A204.1 (cell line): ENCODE measurements around the gene LYRM4.

Experiments
- FAIRE-seq: peaks from 2 replicates; lab custom pipeline; 2012; peaks lifted over from hg19 to GRCh38; lab: Jason Lieb, UNC

The LYRM4 gene

DNA sequence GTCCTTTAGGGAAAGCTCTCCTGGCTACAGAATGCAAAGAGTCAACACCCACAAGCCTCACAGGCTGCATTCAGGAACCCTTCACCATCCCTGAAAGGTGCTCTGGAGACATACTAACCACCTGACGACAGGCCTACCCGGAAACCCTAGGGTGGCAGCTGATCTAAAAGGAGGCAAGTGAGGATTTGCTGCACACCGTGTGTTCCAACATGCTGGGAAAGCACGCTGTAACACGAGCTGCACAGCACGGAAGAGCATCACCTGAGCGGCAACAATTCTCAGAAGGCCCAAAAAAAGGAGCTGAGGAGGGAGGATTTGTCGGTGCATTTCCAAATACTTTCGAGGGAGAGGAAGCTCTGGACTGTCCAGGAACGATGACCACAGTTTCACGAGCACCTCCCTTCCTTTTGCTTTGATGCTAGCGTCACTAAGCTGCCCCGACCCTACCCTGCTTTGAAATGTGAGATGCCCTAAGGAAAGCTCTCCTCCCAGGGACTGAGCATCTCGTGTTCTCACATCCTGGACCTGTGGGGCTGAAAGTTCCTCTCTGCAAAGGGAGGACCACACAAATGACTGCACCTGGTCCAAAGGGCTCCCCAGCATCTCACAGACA lies 88.6 kb downstream of the LYRM4 start:
- FAIRE-seq, result no peak

DNA sequence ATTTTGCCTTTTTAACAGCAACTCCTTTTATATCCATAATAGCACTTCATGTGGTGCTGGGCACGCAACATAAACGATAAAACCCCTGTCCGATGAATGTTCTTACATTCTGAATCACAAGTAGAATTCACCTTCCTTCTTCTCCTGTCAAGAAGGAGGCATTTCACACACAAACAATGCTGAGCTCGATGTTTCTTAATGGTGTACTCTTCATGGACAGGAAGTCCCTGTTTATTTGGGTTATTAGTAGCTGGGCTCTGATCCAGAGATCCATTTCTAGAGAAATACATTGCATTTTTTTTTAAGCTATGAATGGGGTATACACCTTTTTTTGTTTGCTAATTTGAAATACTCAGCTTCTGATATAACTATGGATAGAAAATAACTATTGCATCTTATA lies 93.2 kb downstream of the LYRM4 start:
- no peak for FAIRE-seq

DNA sequence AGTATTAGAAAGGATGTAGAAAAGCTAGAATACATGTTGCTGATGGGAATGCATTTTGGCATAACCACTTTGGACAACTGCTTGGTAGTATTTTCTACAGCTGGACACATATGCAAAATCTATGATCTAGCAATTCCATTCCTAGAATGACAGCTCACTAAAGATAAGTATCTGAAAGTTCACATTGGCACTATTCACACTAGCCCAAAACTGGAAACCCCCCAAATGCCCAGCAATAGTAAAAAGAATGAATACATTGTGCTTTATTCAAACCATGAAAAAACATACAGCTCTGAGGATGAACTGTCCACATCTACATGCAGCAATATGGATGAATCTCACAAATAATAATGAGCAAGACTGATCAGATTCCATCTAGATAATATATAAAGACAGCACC lies 96.7 kb downstream of the LYRM4 start:
- FAIRE-seq, result no peak

DNA sequence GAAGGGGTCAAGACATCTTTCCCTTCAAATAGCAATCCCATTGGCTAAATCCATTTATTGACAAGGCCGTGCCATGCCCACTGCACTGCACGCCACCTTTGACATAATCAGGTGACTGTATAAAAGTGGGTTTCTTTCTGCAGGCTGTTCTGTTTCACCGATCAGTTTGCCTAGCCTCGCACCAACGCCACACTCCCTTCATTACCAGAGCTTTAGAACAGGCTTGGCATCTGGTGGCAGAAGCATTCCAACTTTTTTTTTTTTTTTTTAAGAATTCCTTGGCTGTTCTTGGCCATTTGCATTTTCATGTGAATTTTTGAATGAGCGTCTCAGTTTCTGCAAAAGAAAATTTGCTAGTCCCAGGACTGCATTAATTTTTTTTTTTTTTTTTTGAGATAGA lies 97.5 kb downstream of the LYRM4 start:
- no peak for FAIRE-seq

DNA sequence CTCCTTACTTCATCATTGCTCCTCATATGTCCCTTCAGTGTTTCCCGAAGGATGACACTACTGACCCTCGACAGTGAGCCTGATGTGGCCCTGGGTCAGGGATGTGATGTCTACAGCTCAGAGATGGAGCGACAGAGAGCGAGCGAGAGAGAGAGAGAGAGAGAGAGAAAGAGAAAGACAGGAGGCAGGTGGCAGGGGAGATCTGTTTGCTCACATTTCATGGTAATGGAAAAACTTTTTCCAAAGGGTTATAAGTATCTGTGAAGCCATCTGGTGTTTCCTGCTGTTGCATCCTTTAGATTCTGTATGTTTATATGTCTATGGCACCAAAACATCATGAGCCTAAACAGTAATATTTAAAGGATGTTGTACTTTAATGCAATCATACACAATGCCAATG lies 98.4 kb downstream of the LYRM4 start:
- no peak for FAIRE-seq

DNA sequence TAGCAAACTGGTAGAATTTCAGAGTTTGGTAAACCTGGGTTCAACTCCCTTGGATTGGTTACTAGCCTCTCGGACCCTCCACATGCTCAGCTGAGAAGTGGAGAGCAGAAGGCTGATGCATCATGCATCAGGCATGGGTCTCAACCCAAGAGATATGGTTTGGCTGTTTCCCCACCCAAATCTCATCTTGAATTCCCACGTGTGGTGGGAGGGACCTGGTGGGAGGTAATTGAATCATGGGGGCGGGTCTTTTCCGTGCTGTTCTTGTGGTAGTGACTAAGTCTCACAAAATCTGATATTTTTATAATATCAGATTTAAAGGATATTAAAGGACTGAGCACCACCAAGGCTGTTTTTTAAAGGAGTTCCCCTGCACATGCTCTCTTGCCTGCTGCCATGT lies 100.5 kb downstream of the LYRM4 start:
- no peak for FAIRE-seq

DNA sequence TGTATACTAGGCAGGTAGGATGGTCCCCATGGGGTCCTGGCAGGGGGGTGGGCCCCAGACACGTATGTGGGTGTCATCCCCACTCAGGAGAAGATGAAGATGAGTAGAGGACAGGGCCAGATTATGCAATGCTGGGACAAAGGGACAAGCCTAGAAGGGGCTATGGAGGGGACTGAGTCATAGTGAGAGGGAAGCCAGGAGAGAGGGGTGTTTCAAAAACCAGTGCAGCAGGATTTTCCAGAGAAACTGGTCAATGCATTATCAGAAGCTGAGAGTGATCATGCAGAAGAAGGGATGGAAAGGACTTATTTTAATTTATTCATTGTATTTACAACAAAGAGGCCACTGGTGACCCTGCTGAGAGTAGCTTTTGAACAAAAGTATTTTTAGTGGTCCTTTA lies 101.6 kb downstream of the LYRM4 start:
- FAIRE-seq, result no peak

DNA sequence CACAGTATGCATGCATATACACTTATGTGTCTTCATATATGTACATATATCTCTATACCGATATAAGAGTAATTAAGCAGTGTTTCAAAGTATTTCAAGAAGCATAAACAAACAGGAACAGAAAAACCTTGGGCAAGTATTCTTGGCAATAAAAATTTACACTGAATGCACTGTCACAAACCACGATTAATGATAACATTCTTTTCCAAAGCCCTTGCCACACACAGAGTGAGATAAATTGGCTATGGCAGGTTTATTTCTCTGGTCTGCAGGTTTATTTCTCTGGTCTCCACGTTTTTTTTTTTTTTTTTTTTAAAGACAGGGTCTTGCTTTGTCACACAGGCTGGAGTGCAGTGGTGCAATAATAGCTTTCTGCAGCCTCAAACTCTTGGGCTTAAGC lies 102.6 kb downstream of the LYRM4 start:
- no peak for FAIRE-seq

DNA sequence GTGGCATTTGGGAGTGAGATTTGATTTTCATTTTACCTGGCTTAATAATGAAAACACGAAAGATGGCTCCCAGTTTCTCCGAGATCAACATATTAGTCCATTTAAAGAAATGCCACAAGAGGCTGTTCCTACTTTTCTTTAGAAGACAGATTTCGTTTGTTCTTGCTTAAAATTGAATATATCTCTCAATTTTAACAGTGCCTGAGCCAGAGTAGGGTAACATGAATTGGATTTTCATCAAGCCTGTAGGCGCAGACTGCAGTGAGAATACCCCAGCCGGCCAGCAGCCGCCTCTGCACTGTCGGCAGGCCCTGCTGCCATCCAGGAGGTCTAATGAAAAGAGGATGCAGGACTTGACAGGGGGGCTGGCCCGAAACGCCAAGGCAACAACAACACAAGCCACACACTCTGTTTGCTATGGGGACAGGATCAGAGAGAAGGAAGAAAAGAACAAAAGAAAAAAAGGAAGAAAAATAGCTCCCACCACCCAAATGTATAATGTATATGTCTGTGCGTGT lies 103.1 kb downstream of the LYRM4 start:
- FAIRE-seq, result no peak

DNA sequence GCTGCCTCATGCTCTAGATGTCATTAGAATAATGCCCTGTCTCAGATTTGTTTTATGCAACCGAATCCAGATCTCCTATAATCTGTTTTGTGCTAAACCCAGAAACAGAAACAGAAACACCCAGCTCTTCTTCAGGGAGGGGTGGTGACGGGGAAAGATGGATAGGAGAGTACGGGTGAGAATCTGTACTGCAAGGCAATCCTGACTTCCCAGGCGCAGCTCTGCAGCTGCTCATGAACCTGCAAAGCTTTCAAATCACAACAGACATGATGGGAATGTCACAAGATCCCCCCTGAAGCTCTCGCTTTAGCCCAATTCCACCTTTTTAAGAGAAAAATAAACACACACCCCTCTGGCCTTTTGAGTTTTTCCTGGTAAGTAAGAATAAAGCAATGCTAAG lies 104.1 kb downstream of the LYRM4 start:
- no peak for FAIRE-seq

DNA sequence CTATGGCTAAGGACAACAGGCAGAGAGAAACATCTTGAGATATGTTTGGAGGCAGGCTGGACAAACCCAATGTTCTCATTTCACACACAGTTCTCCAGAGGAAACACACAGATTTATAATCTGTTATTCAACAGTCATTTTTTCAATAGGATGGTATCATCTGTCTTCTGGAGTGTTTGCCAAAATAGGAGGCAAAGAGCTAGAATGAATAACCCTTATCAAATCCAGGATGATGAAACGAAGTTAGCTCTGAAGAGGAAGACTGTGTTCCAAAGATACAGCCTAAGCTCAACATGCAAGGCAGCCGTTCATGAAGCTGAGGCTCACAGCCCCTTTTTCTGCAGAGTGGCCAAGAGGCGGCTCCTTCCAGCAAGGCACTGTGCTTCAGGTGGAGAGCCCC lies 104.8 kb downstream of the LYRM4 start:
- FAIRE-seq, result no peak

DNA sequence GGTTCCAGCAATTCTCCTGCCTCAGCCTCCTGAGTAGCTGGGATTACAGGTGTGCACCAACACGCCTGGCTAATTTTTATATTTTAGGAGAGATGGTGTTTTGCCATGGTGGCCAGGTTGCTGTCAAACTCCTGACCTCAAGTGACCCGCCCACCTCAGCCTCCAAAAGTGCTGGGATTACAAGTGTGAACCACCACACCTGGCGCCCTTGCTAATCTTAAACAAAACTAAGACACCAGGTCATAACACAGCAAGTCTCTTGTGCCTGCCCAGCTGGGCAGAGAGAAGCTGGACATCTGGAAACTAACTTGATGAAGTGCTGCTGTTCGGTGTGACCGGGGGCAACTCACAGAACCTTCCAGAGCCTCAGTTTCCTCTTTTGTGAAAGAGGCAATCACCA lies 107.6 kb downstream of the LYRM4 start:
- FAIRE-seq, result no peak

DNA sequence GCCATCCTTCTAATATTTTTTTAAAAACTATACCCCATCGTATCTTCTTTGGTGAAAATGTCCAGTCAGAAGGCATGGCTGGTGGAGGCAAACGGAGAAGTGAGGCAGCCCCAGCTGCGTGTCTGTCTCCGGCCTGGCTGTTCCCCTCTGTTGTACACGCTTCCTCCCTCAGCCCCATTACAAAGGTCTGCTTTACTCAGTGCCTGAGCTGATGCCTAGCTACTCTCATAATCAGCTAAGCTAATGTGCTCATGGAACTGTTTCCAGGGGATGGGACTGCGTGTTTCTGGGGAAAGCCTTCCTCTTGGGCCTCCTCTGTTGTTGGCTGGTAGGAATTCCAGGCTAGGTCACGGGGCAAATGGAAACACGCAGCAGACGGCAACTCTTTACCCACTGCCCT lies 108.3 kb downstream of the LYRM4 start:
- FAIRE-seq, result no peak

DNA sequence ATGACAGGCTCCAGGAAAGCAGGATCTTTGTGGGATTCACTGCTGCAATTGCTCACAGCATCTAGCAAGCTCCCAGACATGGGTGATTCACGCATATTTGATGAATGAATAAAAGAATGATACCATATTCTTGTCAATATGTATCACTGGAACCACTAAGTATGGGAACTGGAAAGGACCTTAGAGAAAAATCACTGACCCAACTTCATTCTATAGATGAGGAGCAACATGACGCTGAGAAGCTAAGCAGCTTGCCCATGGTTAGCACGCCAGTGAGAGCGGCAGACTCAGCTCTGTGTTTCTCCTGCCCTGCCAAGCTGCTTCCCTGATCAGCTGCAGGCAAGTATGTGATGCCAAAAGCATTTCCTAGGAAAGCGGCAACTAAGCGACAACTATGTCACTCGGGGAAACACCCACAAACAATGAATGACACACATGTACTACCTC lies 108.8 kb downstream of the LYRM4 start:
- FAIRE-seq, result no peak

DNA sequence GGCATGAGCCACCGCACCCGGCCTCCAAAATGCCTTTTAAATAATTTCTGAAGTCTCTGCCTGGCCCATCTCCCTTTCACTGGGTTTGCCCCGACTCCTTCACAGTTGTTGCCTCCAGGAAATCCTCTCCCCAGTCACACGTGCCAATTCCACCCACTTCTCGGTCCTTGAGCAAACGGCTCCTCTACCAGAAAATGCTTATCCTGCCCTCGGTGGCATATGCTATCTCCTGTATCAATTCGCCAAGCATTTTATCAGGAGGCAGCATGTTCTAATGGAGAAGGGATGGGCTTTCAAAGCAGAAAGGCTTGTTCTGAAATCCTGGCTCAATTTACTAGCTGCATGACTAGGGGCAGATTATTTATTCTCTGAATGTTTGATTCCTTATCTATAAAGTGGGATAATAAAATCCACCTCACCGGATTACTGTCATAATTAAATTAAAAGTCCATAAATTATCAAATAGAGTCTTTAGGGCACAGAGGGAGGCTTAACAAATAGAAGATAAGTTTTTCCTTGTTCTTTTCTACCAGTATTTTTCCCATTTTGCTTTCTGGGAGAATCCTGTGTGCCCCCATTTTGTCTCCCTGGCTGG lies 109.3 kb downstream of the LYRM4 start:
- FAIRE-seq, result no peak

DNA sequence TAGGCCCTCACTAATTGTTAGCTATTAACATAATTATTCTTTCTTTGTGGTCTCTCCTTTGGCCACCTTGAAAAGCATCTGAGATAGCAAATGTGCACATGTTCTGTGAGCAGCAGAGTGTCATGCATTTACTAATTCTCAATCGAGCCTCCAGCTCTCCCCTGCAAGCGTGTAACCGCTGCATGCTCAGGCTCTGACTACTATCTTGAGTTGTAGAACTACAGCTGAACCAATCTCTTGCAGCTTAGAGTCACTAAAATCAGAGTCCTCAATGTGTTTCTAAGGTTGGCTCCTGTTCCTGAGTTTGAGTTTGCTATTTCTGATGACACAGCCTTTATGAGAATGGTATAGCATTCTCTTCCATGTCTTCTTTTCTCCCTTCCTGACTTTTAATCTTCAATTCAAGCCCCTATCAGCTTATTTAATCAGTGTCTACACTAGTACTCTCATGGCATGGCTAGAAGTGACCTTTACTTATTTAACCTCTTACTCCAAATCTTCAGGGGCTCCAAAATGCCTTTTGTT lies 110.1 kb downstream of the LYRM4 start:
- no peak for FAIRE-seq

DNA sequence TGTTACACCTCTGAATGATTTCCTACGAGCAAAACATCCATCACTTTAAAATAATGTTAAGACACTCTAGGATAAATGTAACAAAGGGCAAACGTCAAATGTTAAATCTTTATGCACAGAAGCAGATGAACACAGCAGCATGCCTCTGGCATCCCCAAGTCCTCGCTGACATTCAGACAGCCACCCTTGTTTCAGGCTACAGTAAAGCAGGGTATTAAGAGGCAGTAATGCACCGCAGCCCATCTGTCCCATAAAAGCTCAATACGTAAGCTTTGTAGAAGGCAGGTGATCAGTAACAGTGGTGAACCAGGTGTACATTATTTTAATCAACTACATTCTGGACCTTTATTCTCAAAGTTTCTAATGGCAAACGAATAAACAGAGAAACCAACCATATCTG lies 110.9 kb downstream of the LYRM4 start:
- FAIRE-seq, result no peak

DNA sequence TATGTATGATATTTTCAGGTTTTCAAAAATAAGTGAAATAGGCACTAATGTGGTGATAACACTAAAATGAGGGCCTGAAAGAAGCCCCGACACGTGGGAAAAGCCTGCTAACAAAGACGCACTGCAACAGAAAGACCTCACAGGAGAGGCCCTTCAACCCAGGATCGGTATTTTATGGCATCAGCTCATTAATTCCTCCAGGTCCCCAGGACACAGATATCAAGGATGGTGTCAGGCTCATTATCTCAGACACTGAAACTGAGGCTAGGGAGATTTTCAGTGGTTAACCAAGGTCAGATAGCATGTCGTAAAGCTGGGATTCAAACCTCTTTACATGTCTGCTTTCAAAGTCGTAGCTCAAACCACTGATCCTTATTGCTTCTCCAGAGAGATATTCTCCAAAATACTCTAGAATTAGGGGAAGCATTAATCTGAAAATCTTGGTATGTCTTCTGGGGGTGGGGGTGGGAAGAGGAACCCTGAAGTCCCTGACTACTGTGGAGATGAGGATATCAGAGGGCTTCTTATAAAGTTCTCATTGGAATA lies 111.5 kb downstream of the LYRM4 start:
- no peak for FAIRE-seq

DNA sequence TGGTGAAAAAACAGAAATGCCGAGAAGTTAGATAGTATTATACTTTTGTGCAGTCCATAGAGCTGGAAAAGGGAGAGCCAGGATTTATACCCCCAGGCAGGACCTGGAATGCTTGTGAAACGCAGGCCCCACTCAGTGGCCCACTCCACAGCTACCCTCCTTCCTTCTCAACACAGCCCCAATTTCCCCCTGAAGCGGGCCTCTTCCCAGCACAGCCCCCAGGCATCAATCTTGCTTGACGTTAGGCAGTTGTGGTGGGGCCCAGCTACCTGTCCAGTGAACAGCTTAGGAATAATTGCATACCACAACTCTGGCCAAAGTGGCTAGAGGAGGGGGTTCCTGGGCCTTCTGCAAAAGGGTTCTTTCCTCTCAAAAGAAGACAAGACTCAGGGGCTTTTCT lies 114.4 kb downstream of the LYRM4 start:
- no peak for FAIRE-seq

DNA sequence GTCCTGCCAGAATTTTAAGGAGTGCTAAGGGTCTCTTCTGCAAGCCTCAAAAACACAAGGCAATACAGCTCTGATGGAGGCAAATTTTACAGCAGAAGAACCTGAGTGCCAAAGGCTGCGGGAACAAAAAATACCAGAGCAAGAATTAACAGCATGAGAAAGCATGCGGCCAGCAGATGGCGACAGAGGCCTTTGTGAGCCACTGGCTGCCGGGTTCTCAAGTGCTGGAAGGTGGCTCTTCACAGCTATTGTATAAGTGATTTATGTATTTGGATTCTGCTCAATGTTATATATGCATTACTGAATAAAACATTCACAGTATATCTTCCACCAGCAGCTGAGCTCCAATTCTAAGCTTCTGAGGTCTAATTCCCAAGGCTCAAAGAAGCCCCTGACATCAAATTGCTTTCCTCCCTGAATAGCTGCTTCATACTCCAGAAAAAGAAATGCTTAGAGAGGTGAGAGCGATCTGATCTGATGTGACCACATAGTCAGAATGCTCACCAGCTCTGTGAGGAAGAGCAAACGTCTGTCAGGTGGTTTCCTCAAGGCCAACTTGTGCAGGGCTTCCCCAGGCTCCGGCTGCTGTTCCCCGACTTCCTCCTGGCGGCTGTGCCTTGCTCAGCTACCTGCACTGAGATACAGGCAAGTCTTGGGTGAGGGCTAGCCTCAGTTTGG lies 117.0 kb downstream of the LYRM4 start:
- peak; percentile 54 for FAIRE-seq

DNA sequence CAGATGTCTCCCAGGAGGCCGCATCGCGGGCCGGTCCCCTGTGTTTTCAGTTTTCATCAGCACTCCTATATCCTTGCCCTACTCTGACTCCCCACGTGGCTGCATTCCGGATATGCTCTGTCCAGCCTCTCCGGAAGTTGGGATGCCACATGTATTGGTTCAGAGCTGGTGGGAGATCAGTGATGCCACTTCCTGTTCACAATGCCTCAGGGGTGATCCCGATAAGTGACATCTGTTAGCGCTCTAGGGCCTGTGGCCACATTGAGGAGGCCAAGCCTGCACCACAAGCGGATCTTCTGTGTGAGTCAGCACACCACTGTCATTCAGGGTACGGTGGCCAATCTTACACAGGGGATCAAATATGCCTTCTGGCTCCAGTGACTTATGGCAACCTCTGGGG lies 117.8 kb downstream of the LYRM4 start:
- FAIRE-seq, result no peak

DNA sequence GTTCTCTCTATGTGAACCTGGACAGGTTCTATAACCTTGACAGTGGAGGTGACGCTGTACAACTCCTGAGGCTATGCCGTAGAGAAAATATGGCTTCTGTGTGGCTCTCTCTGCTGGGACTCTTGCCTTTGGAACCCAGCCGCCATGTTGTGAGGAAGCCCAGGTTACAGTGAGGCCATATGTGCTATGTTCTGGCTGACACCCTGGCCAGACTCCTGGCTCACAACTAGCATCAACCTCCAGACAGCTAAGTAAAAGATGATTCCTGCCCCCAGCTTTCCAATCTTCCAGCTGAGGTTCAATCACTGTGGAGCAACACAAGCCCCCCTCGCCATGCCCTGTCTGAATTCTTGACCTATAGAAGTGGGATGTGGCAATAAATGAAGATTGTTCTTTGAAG lies 118.6 kb downstream of the LYRM4 start:
- FAIRE-seq, result no peak

DNA sequence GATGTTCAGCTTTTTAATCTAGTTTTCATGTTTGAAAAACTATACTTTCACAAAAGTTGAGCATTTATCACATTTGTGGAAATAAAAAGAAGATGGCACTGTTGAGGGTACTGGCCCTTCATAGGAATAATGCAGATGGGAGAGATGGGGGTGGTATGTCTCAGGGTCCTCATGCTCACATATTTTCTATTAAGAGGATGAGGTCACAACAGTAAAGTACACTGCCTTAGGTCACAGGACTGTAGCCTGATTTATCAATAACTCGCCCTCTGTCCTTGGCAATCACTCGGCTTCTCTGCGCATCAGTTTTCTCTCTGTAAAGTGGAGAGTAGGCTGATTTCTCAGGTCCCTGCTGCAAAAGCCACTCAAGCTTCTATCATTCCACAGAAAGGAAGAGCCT lies 119.7 kb downstream of the LYRM4 start:
- no peak for FAIRE-seq
